Astrocyte (in vitro differentiated cells and primary cell): ENCODE data around the gene ARHGAP21. TPM values are rescaled to one million over a fixed set of nuclear protein-coding genes. Genes with fewer than 3 reads are reported as not detected.
"Not testable (repeated sequence)": the region's sequence is repeated elsewhere in the genome, so short reads cannot be mapped to it uniquely, and the experiment has no call there.

Source experiments
- DNase-seq: peaks from one replicate; pipeline ENCODE4 v3.0.0-alpha.2; 2010; ENCODE audit warnings: low read depth
- FAIRE-seq: peaks from 2 replicates; lab custom pipeline; 2011; peaks lifted over from hg19 to GRCh38; lab: Jason Lieb, UNC
- H2AFZ ChIP-seq: 2 replicates; pipeline ENCODE4 v1.6.0; 2012; ENCODE audit warnings: low read depth, low read length, inconsistent platforms
- H3K27ac ChIP-seq: 2 replicates; pipeline ENCODE4 v1.5.1; 2011; ENCODE audit warnings: low read depth, low read length, inconsistent platforms
- H3K27me3 ChIP-seq: 2 replicates; pipeline ENCODE4 v1.6.0; 2011; ENCODE audit warnings: low read length, inconsistent platforms; ENCODE audit not compliant: insufficient read depth
- H3K36me3 ChIP-seq: 2 replicates; pipeline ENCODE4 v1.5.1; 2011; ENCODE audit warnings: low read length, inconsistent platforms; ENCODE audit not compliant: insufficient read depth
- H3K4me1 ChIP-seq: 2 replicates; pipeline ENCODE4 v1.5.1; 2011; ENCODE audit warnings: low read length, inconsistent platforms; ENCODE audit not compliant: insufficient read depth
- H3K4me2 ChIP-seq: 2 replicates; pipeline ENCODE4 v1.6.0; 2012; ENCODE audit warnings: low read length, inconsistent platforms
- H3K4me3 ChIP-seq: 2 replicates; pipeline ENCODE4 v1.5.1; 2011; ENCODE audit warnings: low read depth, mild to moderate bottlenecking, low read length, inconsistent platforms; ENCODE audit not compliant: insufficient read depth
- H3K79me2 ChIP-seq: 2 replicates; pipeline ENCODE4 v1.6.0; 2012; ENCODE audit warnings: mild to moderate bottlenecking, low read length, inconsistent platforms; ENCODE audit not compliant: insufficient read depth
- H3K9ac ChIP-seq: 2 replicates; pipeline ENCODE4 v1.6.0; 2012; ENCODE audit warnings: mild to moderate bottlenecking, low read length, inconsistent platforms
- H3K9me3 ChIP-seq: 2 replicates; pipeline ENCODE4 v1.5.1; 2012; ENCODE audit warnings: low read depth, mild to moderate bottlenecking, low read length, inconsistent platforms; ENCODE audit not compliant: insufficient read depth
- H4K20me1 ChIP-seq: 2 replicates; pipeline ENCODE4 v1.6.0; 2012; ENCODE audit warnings: low read length, inconsistent platforms; ENCODE audit not compliant: insufficient read depth
- H3K27ac Mint-ChIP-seq: one replicate; pipeline ENCODE4 v1.8.0; 2021; ENCODE audit warnings: mild to moderate bottlenecking, mixed read lengths; ENCODE audit not compliant: unreplicated experiment
- H3K27me3 Mint-ChIP-seq: one replicate; pipeline ENCODE4 v1.8.0; 2021; ENCODE audit warnings: low read depth, mixed read lengths; ENCODE audit not compliant: unreplicated experiment
- H3K36me3 Mint-ChIP-seq: one replicate; pipeline ENCODE4 v1.8.0; 2021; ENCODE audit warnings: low read depth, mixed read lengths; ENCODE audit not compliant: unreplicated experiment
- H3K4me1 Mint-ChIP-seq: one replicate; pipeline ENCODE4 v1.8.0; 2021; ENCODE audit warnings: low read depth, mixed read lengths; ENCODE audit not compliant: unreplicated experiment
- H3K4me3 Mint-ChIP-seq: one replicate; pipeline ENCODE4 v1.8.0; 2021; ENCODE audit warnings: mild to moderate bottlenecking, moderate library complexity, mixed read lengths; ENCODE audit not compliant: unreplicated experiment
- H3K9me3 Mint-ChIP-seq: one replicate; pipeline ENCODE4 v1.8.0; 2021; ENCODE audit warnings: mild to moderate bottlenecking, mixed read lengths; ENCODE audit not compliant: unreplicated experiment
- CTCF ChIP-seq: IDR thresholded peaks from 2 replicates; pipeline ENCODE4 v1.5.1; 2011; ENCODE audit warnings: low read depth, mild to moderate bottlenecking, inconsistent platforms, low read length, moderate library complexity; ENCODE audit not compliant: insufficient read depth
- EZH2 ChIP-seq: IDR thresholded peaks from 2 replicates; pipeline ENCODE4 v1.6.1; 2012; ENCODE audit warnings: mild to moderate bottlenecking, low read length, inconsistent platforms; ENCODE audit not compliant: insufficient read depth
- total RNA-seq: library from RNA; stranded (reverse); gene quantifications from 2 replicates; pipeline ENCODE4 v1.2.1, GENCODE V29; 2021

Gene ARHGAP21
- total RNA-seq, 1 donor from 2014 or later = 107 TPM

- H3K9me3 Mint-ChIP-seq, H3K4me3 Mint-ChIP-seq, H3K27ac ChIP-seq, H3K4me1 ChIP-seq, DNase-seq, H3K4me2 ChIP-seq, H3K4me1 Mint-ChIP-seq, H3K27me3 ChIP-seq, H3K9me3 ChIP-seq, H3K79me2 ChIP-seq, H2AFZ ChIP-seq, H3K4me3 ChIP-seq, H3K27ac Mint-ChIP-seq, FAIRE-seq, H3K9ac ChIP-seq, H3K36me3 ChIP-seq, H3K27me3 Mint-ChIP-seq, H4K20me1 ChIP-seq: not testable (repeated sequence)
- H3K36me3 Mint-ChIP-seq = peaks cover 16% of the 10 kb centered on the region
These were observed 104.2 kb downstream of the ARHGAP21 start for GRCh38 chr10:24619291-24619993.

GRCh38 chr10:24618401-24618800 is 105.3 kb downstream of the ARHGAP21 start:
- peaks cover 16% of the 10 kb centered on the region for H3K36me3 Mint-ChIP-seq
- no peaks in the 10 kb centered on the region for H3K27me3 Mint-ChIP-seq
- Histone ChIP-seq H3K27me3 (no peaks in the 10 kb centered on the region), H3K9ac (no peak overlapping the region), H3K36me3 (no peaks in the 10 kb centered on the region), H3K4me3 (no peak overlapping the region), H3K27ac (no peak overlapping the region), H3K4me2 (no peak overlapping the region), H3K4me1 (no peaks in the 10 kb centered on the region), H3K9me3 (no peaks in the 10 kb centered on the region), H3K79me2 (peaks cover 17% of the 10 kb centered on the region), H2AFZ (no peak overlapping the region), H4K20me1 (peaks cover 2% of the 10 kb centered on the region)
- no peak overlapping the region for H3K4me3 Mint-ChIP-seq
- FAIRE-seq (no peak), DNase-seq (no peak)
- H3K9me3 Mint-ChIP-seq = no peaks in the 10 kb centered on the region
- TF ChIP-seq EZH2 (no peak), CTCF (no peak)
- H3K27ac Mint-ChIP-seq = no peak overlapping the region
- H3K4me1 Mint-ChIP-seq = peaks cover 5% of the 10 kb centered on the region

GRCh38 chr10:24617771-24618396 is 105.8 kb downstream of the ARHGAP21 start:
- no peak overlapping the region for H3K27ac Mint-ChIP-seq

More at GRCh38 chr10:24617771-24618396, 105.8 kb downstream of the ARHGAP21 start:
- no peak overlapping the region for H2AFZ ChIP-seq
- no peak overlapping the region for H3K27ac ChIP-seq
- no peaks in the 10 kb centered on the region for H3K4me1 ChIP-seq
- no peaks in the 10 kb centered on the region for H3K27me3 Mint-ChIP-seq
- H3K27me3 ChIP-seq = no peaks in the 10 kb centered on the region
- peaks cover 16% of the 10 kb centered on the region for H3K36me3 Mint-ChIP-seq
- no peak overlapping the region for H3K4me3 ChIP-seq
- H3K9ac ChIP-seq = no peak overlapping the region
- FAIRE-seq (no peak), DNase-seq (peak; percentile 5)
- H3K4me3 Mint-ChIP-seq = no peak overlapping the region
- H3K79me2 ChIP-seq = peaks cover 21% of the 10 kb centered on the region
- no peaks in the 10 kb centered on the region for H3K36me3 ChIP-seq
- no peak overlapping the region for H3K4me2 ChIP-seq
- TF ChIP-seq CTCF (peak; percentile 63), EZH2 (no peak)
- peaks cover 3% of the 10 kb centered on the region for H3K4me1 Mint-ChIP-seq
- no peaks in the 10 kb centered on the region for H3K9me3 Mint-ChIP-seq
- no peaks in the 10 kb centered on the region for H3K9me3 ChIP-seq
- peaks cover 3% of the 10 kb centered on the region for H4K20me1 ChIP-seq
